Peyer's patch (tissue), 4 donors: Measurements from ENCODE around the gene EBLN1.

Source experiments
- CTCF ChIP-seq, 6 experiments: fragments of 450-650 bp in 4 of 6; fragments of 200-600 bp in 2 of 6; sonication (generic) in 1 of 6; IDR thresholded peaks; one replicate each; pipeline ENCODE4 v1.5.1; 2017 to 2019; ENCODE audit warnings: antibody characterized with exemption in 6 of 6, mild to moderate bottlenecking in 3 of 6, moderate library complexity in 1 of 6
- POLR2A ChIP-seq, 2 donors: fragments of 450-650 bp; IDR thresholded peaks; one replicate each; pipeline ENCODE4 v1.5.1; 2017; ENCODE audit warnings: antibody characterized with exemption in 2 of 2, mild to moderate bottlenecking in 2 of 2, moderate library complexity in 2 of 2

DNA sequence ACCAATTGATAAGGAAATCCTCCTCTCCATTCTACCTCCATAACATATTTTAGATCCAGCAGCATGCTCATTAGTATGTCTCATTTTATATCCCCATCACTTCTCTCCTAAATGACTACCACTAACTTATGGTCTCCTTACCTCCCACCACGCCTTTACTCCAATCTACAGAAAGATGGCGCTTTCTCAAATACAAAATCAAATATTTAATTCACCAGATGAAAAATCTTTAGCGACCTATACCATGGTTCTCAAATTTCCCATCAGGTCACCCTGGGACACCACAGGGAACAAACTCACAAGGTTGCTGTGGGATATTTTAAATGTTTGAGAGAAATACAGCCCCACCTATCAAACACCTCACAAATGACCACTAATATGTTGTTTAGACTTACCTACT, 27.0 kb upstream of the EBLN1 start:
- no peak for TF ChIP-seq CTCF (IDR thresholded peaks at IDR 0.05)
- TF ChIP-seq POLR2A (IDR thresholded peaks at IDR 0.05) = no peak
